ENCODE data around the gene KCNJ3.

GRCh38 chr2:154707994-154708575 is 9.6 kb downstream of the KCNJ3 start:
- TF ChIP-seq CTCF (IDR thresholded peaks at IDR 0.05) (no peak), POLR2A (IDR thresholded peaks at IDR 0.05) (no peak)

All from vagina (tissue), 2 donors.